ENCODE measurements around the gene TRIM7.
A peak's percentile ranks its signal among the peaks of the same experiment; 100 is the strongest.

TRIM7 gene

DNA sequence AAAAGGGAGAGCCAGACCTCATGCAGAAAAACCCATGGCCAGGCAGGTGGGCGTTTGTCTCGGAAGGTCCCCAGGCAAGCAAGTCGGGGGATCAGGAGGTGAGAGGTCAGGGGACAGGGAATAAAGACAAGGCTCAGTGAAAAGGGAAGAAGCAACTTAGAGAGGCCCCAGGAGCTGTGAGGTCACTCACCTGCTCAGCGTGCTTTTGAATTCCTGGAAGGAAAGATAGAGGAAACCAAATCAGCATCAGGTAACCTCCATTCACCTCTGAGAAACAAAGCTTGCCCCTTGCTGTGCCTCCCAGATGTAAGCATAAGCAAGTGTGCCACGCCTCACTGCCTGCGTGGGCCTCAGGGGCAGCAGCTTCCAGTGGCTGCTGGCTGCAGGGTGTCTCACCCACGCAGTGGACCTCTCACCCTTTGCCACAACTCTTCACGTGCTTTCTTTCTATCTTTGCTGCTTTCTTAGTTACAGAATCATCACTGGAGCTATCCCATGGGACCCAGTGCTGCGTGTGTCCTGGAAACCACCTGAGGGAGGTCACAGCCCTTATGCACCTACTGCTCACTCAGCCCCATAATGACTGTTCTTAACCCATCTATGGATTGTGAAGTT lies 6.0 kb downstream of the TRIM7 start:
- no peak for TF ChIP-seq CREB1 (IDR thresholded peaks at IDR 0.05; ENCODE audit: low read depth)
- TF ChIP-seq CEBPB (IDR thresholded peaks at IDR 0.05), result no peak
- TF ChIP-seq EGR1 (IDR thresholded peaks at IDR 0.05), result peak; percentile 92
- TF ChIP-seq, protein P1, sequence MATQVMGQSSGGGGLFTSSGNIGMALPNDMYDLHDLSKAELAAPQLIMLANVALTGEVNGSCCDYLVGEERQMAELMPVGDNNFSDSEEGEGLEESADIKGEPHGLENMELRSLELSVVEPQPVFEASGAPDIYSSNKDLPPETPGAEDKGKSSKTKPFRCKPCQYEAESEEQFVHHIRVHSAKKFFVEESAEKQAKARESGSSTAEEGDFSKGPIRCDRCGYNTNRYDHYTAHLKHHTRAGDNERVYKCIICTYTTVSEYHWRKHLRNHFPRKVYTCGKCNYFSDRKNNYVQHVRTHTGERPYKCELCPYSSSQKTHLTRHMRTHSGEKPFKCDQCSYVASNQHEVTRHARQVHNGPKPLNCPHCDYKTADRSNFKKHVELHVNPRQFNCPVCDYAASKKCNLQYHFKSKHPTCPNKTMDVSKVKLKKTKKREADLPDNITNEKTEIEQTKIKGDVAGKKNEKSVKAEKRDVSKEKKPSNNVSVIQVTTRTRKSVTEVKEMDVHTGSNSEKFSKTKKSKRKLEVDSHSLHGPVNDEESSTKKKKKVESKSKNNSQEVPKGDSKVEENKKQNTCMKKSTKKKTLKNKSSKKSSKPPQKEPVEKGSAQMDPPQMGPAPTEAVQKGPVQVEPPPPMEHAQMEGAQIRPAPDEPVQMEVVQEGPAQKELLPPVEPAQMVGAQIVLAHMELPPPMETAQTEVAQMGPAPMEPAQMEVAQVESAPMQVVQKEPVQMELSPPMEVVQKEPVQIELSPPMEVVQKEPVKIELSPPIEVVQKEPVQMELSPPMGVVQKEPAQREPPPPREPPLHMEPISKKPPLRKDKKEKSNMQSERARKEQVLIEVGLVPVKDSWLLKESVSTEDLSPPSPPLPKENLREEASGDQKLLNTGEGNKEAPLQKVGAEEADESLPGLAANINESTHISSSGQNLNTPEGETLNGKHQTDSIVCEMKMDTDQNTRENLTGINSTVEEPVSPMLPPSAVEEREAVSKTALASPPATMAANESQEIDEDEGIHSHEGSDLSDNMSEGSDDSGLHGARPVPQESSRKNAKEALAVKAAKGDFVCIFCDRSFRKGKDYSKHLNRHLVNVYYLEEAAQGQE (IDR thresholded peaks at IDR 0.05; ENCODE audit: low read depth), result no peak
- TF ChIP-seq RAD21 (IDR thresholded peaks at IDR 0.05; ENCODE audit: low read depth), result no peak
- TF ChIP-seq, protein P2, sequence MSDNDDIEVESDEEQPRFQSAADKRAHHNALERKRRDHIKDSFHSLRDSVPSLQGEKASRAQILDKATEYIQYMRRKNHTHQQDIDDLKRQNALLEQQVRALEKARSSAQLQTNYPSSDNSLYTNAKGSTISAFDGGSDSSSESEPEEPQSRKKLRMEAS (IDR thresholded peaks at IDR 0.05), result 0 out of 2 replicates have a peak, but pooled peaks have one; percentile 13

DNA sequence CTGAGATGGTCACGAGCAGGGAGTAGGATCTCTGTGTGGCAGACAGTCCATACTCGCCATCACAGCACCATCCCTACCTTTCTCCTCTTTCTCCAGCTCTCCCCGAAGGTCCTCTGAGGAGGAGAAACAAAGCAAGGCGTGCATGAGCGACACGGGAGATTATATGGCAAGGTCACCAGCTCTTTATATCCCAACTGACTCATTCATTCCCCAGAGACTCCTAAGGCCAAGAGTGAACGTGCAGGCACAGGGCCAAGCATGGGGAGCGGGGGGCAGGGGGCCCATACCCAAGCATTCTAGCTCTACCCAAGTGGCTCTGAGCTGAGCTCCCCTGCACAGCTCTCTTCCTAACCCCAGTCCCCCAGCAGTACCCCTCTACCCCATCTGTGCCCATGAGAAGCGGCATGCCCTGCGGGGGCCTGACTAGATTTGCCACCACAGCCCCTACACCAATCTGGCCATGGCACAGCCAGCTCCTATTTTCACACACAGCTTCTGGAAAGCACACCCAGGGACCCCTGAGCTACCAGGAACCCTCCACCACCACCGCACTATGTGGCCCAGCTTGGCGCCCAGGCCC lies 6.8 kb downstream of the TRIM7 start:
- TF ChIP-seq NFIC (IDR thresholded peaks at IDR 0.05) (no peak), EGR1 (IDR thresholded peaks at IDR 0.05) (no peak), TEAD4 (IDR thresholded peaks at IDR 0.05) (no peak), CREB1 (IDR thresholded peaks at IDR 0.05; ENCODE audit: low read depth) (no peak), RAD21 (IDR thresholded peaks at IDR 0.05; ENCODE audit: low read depth) (no peak), CEBPB (IDR thresholded peaks at IDR 0.05) (no peak), TAF1 (IDR thresholded peaks at IDR 0.05; ENCODE audit: low read depth) (no peak), YY1 (IDR thresholded peaks at IDR 0.05; ENCODE audit: low read depth) (no peak), TCF12 (IDR thresholded peaks at IDR 0.05; ENCODE audit: low read depth) (no peak)
- TF ChIP-seq, protein P2 (IDR thresholded peaks at IDR 0.05), result no peak
- TF ChIP-seq, protein P3, sequence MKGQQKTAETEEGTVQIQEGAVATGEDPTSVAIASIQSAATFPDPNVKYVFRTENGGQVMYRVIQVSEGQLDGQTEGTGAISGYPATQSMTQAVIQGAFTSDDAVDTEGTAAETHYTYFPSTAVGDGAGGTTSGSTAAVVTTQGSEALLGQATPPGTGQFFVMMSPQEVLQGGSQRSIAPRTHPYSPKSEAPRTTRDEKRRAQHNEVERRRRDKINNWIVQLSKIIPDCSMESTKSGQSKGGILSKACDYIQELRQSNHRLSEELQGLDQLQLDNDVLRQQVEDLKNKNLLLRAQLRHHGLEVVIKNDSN (IDR thresholded peaks at IDR 0.05), result no peak
- TF ChIP-seq, protein P1 (IDR thresholded peaks at IDR 0.05; ENCODE audit: low read depth), result no peak

DNA sequence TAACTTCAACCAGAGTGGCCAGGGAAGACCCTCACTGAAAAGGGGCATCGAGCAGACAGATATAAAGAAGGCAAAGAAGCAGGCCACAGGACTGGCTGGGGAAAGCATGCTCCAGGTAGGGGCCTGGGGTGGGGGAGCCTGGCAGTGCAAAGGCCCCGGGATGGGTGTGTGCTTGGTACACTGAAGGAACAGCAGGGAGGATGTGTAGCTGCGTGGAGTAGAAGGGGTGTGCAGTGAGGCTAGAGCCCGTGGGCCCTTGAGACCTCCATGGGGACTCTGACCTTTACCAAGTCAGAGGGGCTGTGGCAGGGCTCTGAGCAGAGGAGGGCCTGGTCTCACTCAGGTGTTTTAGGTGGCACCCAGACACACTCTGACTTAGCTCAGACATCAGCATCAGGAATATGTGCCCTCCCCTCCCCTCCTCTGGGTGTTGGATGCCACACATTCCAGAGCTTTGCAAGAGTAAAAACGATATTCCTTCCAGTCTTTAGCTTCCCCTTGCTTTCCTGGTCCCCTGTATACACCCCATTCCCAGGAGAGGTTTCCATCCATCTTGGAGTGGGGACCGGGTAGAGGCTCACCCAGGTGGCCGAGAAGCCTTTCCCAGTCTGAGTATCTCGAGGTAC lies 7.6 kb downstream of the TRIM7 start:
- TF ChIP-seq TEAD4 (IDR thresholded peaks at IDR 0.05), result peak; percentile 62; the same call in 1 of the 2 replicates
- TF ChIP-seq, protein P1 (IDR thresholded peaks at IDR 0.05; ENCODE audit: low read depth), result no peak

DNA sequence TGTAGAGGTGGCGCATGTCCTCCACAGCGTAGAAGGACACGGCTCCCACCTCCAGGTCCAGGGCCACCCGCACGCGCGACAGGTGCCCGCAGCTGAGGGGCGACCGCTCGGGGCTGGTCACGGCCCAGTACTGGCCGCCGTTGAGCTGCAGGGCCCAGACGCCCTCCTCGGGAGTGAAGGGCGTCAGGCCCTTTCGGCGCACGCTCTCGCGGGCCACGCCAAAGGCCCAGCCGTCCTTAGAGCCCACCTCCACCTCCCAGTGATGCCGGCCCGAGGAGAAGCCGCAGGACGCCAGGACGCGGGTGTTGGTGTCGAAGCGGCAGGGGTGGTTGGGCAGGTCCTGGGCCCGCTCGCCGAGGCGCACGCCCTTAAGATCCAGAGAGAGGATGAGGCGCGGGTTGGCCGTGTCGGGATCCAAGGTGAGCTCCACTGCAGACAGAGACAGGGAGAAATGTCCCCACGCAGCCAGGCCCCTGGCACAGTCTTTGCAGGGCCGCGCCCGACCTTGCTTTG lies 9.7 kb downstream of the TRIM7 start:
- TF ChIP-seq TAF1 (IDR thresholded peaks at IDR 0.05; ENCODE audit: low read depth), result no peak
- TF ChIP-seq FOXM1 (IDR thresholded peaks at IDR 0.05; ENCODE audit: borderline replicate concordance, low read depth), result no peak
- no peak for TF ChIP-seq TEAD4 (IDR thresholded peaks at IDR 0.05)
- TF ChIP-seq, protein P2 (IDR thresholded peaks at IDR 0.05), result no peak
- no peak for TF ChIP-seq EP300 (IDR thresholded peaks at IDR 0.05; ENCODE audit: borderline replicate concordance)
- TF ChIP-seq YY1 (IDR thresholded peaks at IDR 0.05; ENCODE audit: low read depth), result no peak
- no peak for TF ChIP-seq NFIC (IDR thresholded peaks at IDR 0.05)
- TF ChIP-seq CREB1 (IDR thresholded peaks at IDR 0.05; ENCODE audit: low read depth), result no peak
- TF ChIP-seq, protein P1 (IDR thresholded peaks at IDR 0.05; ENCODE audit: low read depth), result no peak
- no peak for TF ChIP-seq ZBTB7A (IDR thresholded peaks at IDR 0.05; ENCODE audit: low read depth)
- TF ChIP-seq TCF12 (IDR thresholded peaks at IDR 0.05; ENCODE audit: low read depth), result no peak
- TF ChIP-seq CEBPB (IDR thresholded peaks at IDR 0.05), result no peak
- TF ChIP-seq EGR1 (IDR thresholded peaks at IDR 0.05), result no peak
